ENCODE data around the gene CEP85.

GRCh38 chr1:26275580-26276431 is 41.8 kb downstream of the CEP85 start:
- no peak for TF ChIP-seq POLR2A (IDR thresholded peaks at IDR 0.05; ENCODE audit: low read depth, low read length)
- TF ChIP-seq POLR2AphosphoS5 (IDR thresholded peaks at IDR 0.05; ENCODE audit: low read depth, low read length) = no peak
- no peak for TF ChIP-seq TAF1 (IDR thresholded peaks at IDR 0.05; ENCODE audit: borderline replicate concordance, low read depth, low read length)

All from GM12892 (cell line).